Cardiac septum (tissue), 1 donor: ENCODE data around the gene CCDC80. TPM values are rescaled to one million over a fixed set of nuclear protein-coding genes. Genes with fewer than 3 reads are reported as not detected.

Source experiments
- DNase-seq: peaks from one replicate; pipeline ENCODE4 v3.0.0-alpha.2; 2020; ENCODE audit warnings: low spot score
- intact Hi-C: fragments of 100-400 bp; cut with DNase I; formaldehyde crosslinking; loops from one replicate; pipeline ENCODE4 v1.14.0; 2022
- long read RNA-seq: library from polyadenylated mRNA; unstranded; transcript quantifications from one replicate; pipeline ENCODE4 v2.0.0, GENCODE V29; 2021
- total RNA-seq: library from RNA; stranded (reverse); fragmentation: NEBNext Ultra II Directional; extraction: Animal tissue kit (Norgen Biotek cat#: 25700); gene quantifications from one replicate; pipeline ENCODE4 v1.2.1, GENCODE V29; 2021
- donor health status: DM: no; HTN: no; CAD: no.

Gene CCDC80, protein sequence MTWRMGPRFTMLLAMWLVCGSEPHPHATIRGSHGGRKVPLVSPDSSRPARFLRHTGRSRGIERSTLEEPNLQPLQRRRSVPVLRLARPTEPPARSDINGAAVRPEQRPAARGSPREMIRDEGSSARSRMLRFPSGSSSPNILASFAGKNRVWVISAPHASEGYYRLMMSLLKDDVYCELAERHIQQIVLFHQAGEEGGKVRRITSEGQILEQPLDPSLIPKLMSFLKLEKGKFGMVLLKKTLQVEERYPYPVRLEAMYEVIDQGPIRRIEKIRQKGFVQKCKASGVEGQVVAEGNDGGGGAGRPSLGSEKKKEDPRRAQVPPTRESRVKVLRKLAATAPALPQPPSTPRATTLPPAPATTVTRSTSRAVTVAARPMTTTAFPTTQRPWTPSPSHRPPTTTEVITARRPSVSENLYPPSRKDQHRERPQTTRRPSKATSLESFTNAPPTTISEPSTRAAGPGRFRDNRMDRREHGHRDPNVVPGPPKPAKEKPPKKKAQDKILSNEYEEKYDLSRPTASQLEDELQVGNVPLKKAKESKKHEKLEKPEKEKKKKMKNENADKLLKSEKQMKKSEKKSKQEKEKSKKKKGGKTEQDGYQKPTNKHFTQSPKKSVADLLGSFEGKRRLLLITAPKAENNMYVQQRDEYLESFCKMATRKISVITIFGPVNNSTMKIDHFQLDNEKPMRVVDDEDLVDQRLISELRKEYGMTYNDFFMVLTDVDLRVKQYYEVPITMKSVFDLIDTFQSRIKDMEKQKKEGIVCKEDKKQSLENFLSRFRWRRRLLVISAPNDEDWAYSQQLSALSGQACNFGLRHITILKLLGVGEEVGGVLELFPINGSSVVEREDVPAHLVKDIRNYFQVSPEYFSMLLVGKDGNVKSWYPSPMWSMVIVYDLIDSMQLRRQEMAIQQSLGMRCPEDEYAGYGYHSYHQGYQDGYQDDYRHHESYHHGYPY
- total RNA-seq, result 122 TPM
- long read RNA-seq, full-length matches to known transcripts, result 10 of 116 reads
- long read RNA-seq, partial matches to known transcripts, result 76 of 116 reads
- long read RNA-seq, other reads (novel, unspliced or antisense), result 30 of 116 reads

GRCh38 chr3:112640930-112641801 lies at the start of gene CCDC80:
Gene CCDC80 (minus strand): TSS chr3:112641143. CDS start chr3:112639905, 1,238 bp downstream.
- intact Hi-C loops, result loop anchor here (5.0 kb wide), 1 partner anchor 59 kb away; no protein-coding TSS in a partner anchor

GRCh38 chr3:112689989-112690388 lies 49.0 kb upstream of the CCDC80 start:
- DNase-seq, result no peak
- intact Hi-C loops, result no loop called here

More at GRCh38 chr3:112640930-112641801, at the start of gene CCDC80:
- no peak for DNase-seq

GRCh38 chr3:112689385-112689784 lies 48.4 kb upstream of the CCDC80 start:
- intact Hi-C loops, result no loop called here
- DNase-seq, result no peak

GRCh38 chr3:112688819-112689218 lies 47.9 kb upstream of the CCDC80 start:
- DNase-seq, result no peak
- intact Hi-C loops, result no loop called here

DNA sequence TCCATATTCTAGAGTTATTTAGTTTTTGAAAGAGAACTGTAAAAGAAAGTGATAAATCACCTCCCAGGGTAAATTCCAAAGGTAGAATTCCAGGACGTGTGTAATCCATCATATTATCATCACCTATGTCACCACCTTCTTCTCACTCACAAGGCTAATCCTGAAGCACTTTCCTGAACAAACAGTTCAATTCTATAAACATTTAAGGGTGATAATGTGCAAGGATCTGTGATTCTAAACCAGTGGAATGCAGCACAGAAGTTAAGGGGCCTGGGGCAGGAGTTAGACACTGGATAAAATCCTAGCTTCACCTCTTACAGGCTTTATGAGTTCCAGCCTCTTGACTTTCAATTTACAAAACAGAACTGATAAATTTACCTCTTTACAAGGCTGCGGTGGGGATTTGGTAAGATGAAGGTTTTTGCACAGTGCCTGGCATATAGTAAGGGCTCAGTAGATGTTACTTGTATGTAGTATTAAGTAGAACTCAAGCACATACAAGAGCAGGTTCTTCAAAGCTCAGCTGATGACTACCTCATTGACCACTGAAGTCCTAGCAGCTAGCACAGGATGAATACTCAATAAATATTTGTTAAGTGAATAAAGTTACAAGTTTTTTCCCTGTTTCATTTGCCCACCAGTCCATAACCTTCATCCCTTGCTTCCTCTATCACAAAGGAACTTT lies 47.3 kb upstream of the CCDC80 start:
- DNase-seq, result no peak
- intact Hi-C loops, result no loop called here

DNA sequence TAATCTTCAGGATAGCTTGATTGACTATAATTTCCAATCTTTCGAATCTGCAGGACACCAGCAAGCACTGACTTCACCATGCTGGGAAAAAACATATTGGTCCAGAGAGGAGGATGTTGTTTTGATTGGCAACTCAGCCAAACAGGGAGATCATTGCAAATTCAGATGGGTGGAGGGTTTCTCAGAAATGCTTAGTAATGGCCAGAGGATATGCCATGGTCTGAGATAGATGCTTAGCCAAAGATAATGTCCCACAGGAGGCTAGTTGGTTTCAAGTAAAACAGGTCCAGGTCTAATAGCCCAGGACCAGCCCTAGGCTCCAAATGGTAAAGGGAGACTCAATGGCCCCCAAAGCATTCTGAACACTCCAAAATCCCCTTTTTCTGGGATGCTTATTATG lies 46.7 kb upstream of the CCDC80 start:
- intact Hi-C loops, result no loop called here

DNA sequence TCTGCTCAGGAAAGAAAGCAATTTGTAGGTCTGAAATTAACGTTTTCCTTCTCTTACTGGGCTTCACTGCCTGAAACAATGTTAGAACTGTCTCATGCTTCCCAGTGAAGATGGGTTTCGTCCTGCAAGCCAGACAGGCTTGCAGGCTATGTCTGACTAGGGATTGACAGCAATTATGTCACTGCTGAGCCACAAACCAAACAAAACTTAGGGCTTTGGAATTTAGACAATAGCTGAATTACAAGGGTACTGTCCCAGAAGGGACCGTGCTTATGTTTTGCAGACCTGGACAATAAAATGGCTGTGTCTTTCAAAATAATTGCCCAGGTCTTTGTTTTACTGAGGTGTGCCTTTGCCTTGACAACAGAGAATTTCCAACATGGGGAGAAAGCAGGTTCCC lies 46.3 kb upstream of the CCDC80 start:
- no peak for DNase-seq
- intact Hi-C loops, result no loop called here

More for the DNA sequence above, 46.7 kb upstream of the CCDC80 start:
- DNase-seq, result no peak

- intact Hi-C loops, result no loop called here
Observed at GRCh38 chr3:112685956-112686799, 45.2 kb upstream of the CCDC80 start.

DNA sequence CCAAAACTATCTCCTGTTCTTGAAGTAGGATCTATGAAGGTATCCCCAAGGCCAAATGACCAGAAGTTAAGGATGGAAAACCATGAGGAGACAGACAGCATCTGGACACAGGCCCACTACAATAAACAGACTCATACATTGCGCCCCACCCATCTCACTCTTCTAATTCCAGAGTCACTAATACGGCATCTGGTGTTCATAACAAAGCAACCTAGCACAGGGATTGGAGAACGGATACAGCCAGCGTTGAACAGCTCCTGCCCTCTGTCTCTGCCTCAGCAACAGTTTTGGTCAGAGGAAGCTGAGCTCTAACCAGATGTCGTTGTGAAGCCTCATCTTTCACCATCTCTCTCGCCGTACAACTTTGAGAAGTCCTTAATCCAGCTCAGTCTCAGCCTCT lies 44.5 kb upstream of the CCDC80 start:
- no peak for DNase-seq
- intact Hi-C loops, result no loop called here

More at GRCh38 chr3:112685956-112686799, 45.2 kb upstream of the CCDC80 start:
- DNase-seq, result no peak

GRCh38 chr3:112682361-112682760 lies 41.4 kb upstream of the CCDC80 start:
- no peak for DNase-seq
- intact Hi-C loops, result no loop called here

GRCh38 chr3:112681822-112682325 lies 40.9 kb upstream of the CCDC80 start:
- no peak for DNase-seq
- intact Hi-C loops, result no loop called here

- no peak for DNase-seq
- intact Hi-C loops, result no loop called here
Observed at GRCh38 chr3:112676659-112677234, 35.8 kb upstream of the CCDC80 start.

- DNase-seq, result no peak
- intact Hi-C loops, result no loop called here
Observed at GRCh38 chr3:112675943-112676535, 35.1 kb upstream of the CCDC80 start.

- intact Hi-C loops, result no loop called here
- no peak for DNase-seq
Observed at GRCh38 chr3:112675349-112675748, 34.4 kb upstream of the CCDC80 start.

DNA sequence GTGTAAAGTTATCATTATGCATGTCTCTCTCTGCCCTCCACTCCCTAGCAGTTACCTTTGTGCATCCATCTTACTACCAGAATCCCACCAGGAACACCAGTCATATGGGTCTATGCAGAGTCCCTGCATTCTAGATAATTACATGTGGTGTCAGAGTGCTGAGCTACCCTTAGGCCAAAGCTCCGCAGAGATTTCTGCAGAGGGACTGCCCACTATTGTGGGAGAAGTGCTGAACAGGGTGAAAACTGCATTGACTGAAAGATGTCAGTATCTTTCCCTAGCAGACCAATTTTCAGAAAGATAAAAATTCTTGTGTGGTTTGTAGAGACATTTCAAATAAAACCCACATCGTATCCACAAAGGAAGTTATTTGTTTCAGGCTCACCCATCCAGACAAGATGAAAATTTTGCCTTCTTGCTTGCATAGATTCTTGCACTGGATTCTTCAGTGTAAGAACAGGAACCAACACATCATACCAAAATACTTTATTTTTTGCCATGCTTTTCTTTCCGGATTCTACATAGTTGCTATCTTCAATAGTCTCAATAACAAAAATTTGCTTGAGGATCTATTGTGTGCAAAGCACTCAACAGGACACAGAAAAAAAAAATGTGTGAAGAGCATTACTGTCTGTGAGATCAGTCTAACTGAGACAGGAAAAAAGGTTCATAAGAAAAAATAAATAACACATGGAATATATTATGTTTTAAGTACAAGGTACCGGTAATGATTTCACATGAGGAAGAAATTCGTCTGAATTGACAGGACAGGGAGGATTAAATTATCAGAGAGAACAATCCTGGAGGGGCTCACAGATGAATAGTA lies 32.0 kb upstream of the CCDC80 start:
- DNase-seq, result no peak
- intact Hi-C loops, result no loop called here
